ENCODE data around the gene ZSCAN10.

DNA sequence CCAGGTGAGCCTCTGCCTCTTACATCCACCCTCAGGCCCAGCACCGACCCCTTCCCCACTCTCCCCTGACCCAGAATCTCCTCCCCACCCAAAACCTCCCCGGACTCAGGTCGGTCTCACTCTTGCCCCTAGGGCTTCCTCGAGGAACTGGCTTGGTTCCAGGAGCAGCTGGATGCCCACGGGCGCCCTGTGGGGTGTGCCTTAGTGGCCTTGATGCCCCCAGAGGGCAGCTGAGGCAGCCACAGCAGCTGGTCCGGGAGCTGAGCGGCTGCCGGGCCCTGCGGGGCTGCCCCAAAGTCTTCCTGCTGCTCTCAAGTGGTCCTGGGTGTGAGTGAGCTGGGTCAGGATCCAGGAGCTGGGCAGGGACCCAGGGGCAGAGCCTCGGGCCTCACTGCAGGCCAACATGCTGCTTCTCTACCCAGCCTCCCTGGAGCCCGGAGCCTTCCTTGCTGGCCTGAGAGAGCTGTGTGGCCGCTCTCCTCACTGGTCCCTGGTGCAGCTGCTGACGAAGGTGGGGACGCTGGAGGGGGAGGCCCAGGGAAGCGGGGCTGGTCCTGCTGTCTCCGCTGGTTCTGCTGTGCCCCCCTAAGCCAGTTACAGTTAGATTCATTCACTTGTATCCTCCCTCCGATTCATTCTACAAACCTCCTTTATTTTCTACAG lies 45.4 kb upstream of the ZSCAN10 start:
- TF ChIP-seq, protein P1, sequence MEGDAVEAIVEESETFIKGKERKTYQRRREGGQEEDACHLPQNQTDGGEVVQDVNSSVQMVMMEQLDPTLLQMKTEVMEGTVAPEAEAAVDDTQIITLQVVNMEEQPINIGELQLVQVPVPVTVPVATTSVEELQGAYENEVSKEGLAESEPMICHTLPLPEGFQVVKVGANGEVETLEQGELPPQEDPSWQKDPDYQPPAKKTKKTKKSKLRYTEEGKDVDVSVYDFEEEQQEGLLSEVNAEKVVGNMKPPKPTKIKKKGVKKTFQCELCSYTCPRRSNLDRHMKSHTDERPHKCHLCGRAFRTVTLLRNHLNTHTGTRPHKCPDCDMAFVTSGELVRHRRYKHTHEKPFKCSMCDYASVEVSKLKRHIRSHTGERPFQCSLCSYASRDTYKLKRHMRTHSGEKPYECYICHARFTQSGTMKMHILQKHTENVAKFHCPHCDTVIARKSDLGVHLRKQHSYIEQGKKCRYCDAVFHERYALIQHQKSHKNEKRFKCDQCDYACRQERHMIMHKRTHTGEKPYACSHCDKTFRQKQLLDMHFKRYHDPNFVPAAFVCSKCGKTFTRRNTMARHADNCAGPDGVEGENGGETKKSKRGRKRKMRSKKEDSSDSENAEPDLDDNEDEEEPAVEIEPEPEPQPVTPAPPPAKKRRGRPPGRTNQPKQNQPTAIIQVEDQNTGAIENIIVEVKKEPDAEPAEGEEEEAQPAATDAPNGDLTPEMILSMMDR (IDR thresholded peaks at IDR 0.05) = no peak
- TF ChIP-seq ZFX (IDR thresholded peaks at IDR 0.05; ENCODE audit: borderline replicate concordance) = no peak

All from 22Rv1 (cell line).